K562 treated with DMSO at 1 percent for 24 hours (cell line): Measurements from ENCODE around the gene GRIPAP1. TPM values are rescaled to one million over a fixed set of nuclear protein-coding genes. Genes with fewer than 3 reads are reported as not detected.

Experiments
- total RNA-seq: library from RNA; unstranded; fragments of 300-600 nt; gene quantifications from 2 replicates; pipeline ENCODE4 v1.2.3, GENCODE V29; 2022; ENCODE audit warnings: low read depth; ENCODE audit not compliant: insufficient read depth

The GRIPAP1 gene, protein sequence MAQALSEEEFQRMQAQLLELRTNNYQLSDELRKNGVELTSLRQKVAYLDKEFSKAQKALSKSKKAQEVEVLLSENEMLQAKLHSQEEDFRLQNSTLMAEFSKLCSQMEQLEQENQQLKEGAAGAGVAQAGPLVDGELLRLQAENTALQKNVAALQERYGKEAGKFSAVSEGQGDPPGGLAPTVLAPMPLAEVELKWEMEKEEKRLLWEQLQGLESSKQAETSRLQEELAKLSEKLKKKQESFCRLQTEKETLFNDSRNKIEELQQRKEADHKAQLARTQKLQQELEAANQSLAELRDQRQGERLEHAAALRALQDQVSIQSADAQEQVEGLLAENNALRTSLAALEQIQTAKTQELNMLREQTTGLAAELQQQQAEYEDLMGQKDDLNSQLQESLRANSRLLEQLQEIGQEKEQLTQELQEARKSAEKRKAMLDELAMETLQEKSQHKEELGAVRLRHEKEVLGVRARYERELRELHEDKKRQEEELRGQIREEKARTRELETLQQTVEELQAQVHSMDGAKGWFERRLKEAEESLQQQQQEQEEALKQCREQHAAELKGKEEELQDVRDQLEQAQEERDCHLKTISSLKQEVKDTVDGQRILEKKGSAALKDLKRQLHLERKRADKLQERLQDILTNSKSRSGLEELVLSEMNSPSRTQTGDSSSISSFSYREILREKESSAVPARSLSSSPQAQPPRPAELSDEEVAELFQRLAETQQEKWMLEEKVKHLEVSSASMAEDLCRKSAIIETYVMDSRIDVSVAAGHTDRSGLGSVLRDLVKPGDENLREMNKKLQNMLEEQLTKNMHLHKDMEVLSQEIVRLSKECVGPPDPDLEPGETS
- total RNA-seq = 36.8 and 37.5 TPM in 2 replicates

DNA sequence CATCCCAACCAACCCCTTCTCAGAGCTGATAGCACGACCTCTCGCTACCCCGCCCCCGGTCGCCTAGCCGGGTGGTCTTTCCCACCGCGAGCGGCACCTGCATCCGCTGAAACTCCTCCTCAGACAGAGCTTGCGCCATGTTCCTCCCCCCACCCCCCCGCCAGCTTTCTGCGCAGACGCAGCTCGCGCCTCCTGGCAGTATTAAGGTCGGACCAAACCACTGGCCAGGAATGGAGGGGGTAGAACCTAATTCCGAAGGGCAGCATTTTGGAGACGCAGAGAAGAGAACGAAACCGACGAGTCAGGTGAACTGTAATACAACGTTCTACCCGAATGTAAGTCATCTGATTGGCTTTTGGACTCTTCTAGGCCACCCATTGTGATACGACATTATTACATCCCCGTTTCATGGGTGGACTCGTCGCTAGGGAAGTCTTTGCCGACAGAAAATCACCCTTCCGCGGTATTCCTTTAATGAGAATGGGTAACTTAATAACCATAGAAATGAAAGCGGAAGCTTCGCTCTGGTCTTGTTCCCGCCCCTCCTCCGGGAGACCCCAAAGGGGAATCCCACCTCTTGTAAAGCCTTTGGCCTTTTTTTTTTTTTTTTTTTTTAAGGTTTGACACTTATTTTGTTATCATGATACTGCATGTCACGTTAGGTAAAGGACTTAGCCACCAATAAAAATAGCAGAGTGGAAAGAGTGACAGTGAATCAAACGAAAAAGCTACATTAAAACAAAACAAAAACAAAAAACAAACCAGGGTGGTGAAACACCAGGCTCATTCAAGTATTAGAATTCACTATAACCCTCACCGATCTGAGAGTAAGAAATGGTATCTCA lies at the start of gene GRIPAP1:
TSS of gene GRIPAP1 (minus strand) at position 174 of the 845 bp plus-strand sequence. CDS start at position 139, 35 bp downstream.

DNA sequence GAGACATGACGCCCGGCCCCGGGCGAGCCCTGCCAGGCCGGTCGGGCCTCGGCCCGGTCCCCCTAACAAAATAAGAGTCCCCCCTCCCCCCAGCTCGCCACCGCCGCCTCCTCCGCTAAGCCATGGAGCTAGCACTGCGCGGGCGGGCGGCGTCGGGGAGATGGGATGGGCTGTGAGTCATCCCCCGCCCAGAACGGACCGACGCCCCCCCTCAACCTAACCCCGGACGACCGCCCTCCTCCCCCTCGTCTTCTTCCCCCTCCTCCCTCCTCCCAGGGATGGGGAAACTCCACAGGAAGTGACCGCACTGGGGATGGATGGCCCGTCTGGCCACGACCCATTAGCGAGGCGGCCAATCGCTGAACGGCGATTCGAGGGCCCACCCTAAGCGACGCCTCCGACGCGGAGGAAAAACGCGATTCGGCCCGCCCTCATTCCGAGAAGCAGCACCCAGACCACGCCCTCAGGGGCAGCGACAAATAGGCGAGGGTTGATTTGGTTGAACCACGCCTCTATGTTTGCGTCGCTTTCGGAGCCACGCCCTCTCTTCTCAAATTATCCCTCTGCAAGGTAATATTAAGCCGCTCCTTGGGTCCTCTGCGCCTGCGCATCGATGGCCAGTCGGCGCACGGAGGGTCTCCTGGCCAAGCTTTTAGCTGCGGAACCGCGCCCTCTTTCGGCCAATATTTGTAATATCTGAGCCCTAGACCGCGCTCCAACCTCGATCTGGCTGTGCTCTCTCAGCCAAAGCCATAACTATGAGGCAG lies 41.3 kb upstream of the GRIPAP1 start, which contains the start of gene TFE3:
TSS of gene TFE3 (minus strand) at position 138 of the 767 bp plus-strand sequence. CDS start at position 7, 131 bp downstream.

DNA sequence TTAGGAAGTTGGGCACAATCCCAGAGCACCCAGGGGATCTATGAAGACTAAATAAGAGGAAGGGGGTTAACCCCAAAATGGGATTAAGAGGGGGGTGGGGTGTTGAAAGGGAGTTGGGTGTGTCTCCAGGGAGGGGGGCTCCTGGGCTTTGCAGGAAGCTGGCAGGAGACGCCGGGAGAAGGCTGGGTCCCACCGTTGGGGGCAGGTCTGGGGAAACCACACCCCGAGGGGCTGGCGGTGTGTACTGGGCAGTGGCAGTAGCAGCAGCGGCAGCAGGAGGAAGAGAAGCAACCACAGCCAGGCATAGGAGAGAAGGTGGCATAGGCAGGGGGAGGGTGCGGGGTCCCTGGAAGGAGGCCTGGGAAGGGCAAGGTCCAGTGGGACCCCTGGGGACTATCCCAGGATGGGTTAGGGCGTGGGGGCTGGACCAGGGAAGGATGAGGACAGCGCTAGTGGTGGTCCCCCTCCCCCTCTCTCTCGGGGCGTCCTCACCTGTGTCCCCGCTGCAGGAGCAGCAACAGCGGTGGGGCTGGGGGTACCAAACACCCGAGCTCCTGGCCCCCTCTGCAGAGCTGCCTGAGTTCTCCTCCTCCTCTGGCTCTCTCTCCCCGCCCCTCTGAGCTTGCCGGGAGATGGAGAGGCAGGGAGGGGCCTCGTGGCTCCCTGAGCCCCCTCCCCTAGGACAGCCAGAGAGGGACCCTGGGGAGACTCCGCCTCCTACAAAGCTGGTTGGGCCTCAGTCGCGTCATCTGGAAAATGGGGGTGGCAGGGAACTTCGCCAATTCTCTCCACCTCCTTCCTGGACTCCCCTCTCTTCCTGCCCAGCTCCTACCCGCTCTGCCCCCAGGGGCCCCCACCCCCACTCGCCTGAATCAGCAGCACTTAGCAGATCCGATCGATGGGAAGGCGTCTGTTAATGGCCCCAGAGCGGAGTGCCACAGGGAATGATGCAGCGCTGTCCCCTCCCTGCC lies 30.5 kb downstream of the GRIPAP1 start, which contains the start of gene KCND1:
TSS of gene KCND1 (minus strand) at position 596 of the 971 bp plus-strand sequence. CDS start 1,573 bp downstream, outside the sequence.

DNA sequence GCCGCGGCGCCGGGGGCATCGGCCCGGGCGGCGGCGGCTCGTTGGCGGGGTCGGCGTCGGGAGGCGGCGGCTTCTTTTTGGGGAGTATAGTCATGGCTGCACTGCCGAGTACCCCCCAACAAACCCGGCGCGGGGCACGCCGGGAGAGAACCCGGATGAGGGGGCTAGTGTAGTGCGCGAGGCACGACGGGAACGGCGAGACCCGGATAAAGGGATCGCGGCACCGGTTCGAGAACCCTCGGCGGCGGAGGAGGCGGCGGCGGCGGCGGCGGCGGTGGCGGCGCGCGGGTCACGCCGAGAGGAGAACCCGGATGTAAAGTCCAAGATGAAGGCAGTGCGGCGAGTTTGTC lies 44.6 kb downstream of the GRIPAP1 start, which contains the start of gene OTUD5:
TSS of gene OTUD5 (minus strand) at position 131 of the 350 bp plus-strand sequence. CDS start at position 94, 37 bp downstream.

Other genes with a start within 250 kb of the GRIPAP1 start
- gene GLOD5, start 240.5 kb downstream of the GRIPAP1 start, total RNA-seq = 4.7 and 5.4 TPM in 2 replicates
- gene GATA1, start 215.7 kb downstream of the GRIPAP1 start, total RNA-seq = 119 and 140 TPM in 2 replicates
- 86.8 and 94.8 TPM in 2 replicates for gene HDAC6, start 200.2 kb downstream of the GRIPAP1 start, total RNA-seq
- gene ERAS, start 175.8 kb downstream of the GRIPAP1 start, total RNA-seq = 0.47 TPM in 1 of 2 replicates, not detected in the other
- 0.83 and 1.0 TPM in 2 replicates for gene PCSK1N, start 166.7 kb downstream of the GRIPAP1 start, total RNA-seq
- gene TIMM17B, start 104.5 kb downstream of the GRIPAP1 start, total RNA-seq = 291 and 301 TPM in 2 replicates
- 255 and 262 TPM in 2 replicates for gene PQBP1, start 104.3 kb downstream of the GRIPAP1 start, total RNA-seq
- gene SLC35A2, start 90.6 kb downstream of the GRIPAP1 start, total RNA-seq = 46.8 and 64.8 TPM in 2 replicates
- 235 and 254 TPM in 2 replicates for gene PIM2, start 83.2 kb downstream of the GRIPAP1 start, total RNA-seq
- 98.8 and 105 TPM in 2 replicates for gene OTUD5, start 44.7 kb downstream of the GRIPAP1 start, total RNA-seq
- gene KCND1, start 30.4 kb downstream of the GRIPAP1 start, total RNA-seq = 4.6 and 5.6 TPM in 2 replicates
- 51.1 and 52.9 TPM in 2 replicates for gene TFE3, start 41.1 kb upstream of the GRIPAP1 start, total RNA-seq
- 7.4 and 7.9 TPM in 2 replicates for gene CCDC120, start 56.7 kb upstream of the GRIPAP1 start, total RNA-seq
- 4.7 and 6.1 TPM in 2 replicates for gene PRAF2, start 71.7 kb upstream of the GRIPAP1 start, total RNA-seq
- gene WDR45, start 77.6 kb upstream of the GRIPAP1 start, total RNA-seq = 119 and 121 TPM in 2 replicates
- gene GPKOW, start 121.5 kb upstream of the GRIPAP1 start, total RNA-seq = 51.0 and 57.4 TPM in 2 replicates
- 3.8 and 4.0 TPM in 2 replicates for gene MAGIX, start 160.5 kb upstream of the GRIPAP1 start, total RNA-seq
- 185 and 190 TPM in 2 replicates for gene PLP2, start 169.6 kb upstream of the GRIPAP1 start, total RNA-seq
- gene PRICKLE3, start 184.1 kb upstream of the GRIPAP1 start, total RNA-seq = 40.0 and 41.6 TPM in 2 replicates
- 0.41 and 1.2 TPM in 2 replicates for gene SYP, start 197.9 kb upstream of the GRIPAP1 start, total RNA-seq
- gene CACNA1F, start 231.1 kb upstream of the GRIPAP1 start, total RNA-seq = 0.09 and 0.19 TPM in 2 replicates
- 31.9 and 34.0 TPM in 2 replicates for gene CCDC22, start 233.2 kb upstream of the GRIPAP1 start, total RNA-seq